Stimulated activated CD4-positive, alpha-beta T cell treated with anti-CD3 and anti-CD28 coated beads, Interleukin-1b, Interleukin-23, amount 100 ng/mL, for 24 hours (primary cell): ENCODE data around the gene LARP4.
"Not testable (repeated sequence)": the region's sequence is repeated elsewhere in the genome, so short reads cannot be mapped to it uniquely, and the experiment has no call there.

Experiments
- DNase-seq, 4 experiments: peaks; one replicate each; pipeline ENCODE4 v3.0.0-alpha.2; 2020; ENCODE audit warnings: low read depth in 4 of 4, low spot score in 1 of 4

LARP4 gene

GRCh38 chr12:50521781-50522180 lies 121.1 kb downstream of the LARP4 start:
- DNase-seq: not testable (repeated sequence)

DNA sequence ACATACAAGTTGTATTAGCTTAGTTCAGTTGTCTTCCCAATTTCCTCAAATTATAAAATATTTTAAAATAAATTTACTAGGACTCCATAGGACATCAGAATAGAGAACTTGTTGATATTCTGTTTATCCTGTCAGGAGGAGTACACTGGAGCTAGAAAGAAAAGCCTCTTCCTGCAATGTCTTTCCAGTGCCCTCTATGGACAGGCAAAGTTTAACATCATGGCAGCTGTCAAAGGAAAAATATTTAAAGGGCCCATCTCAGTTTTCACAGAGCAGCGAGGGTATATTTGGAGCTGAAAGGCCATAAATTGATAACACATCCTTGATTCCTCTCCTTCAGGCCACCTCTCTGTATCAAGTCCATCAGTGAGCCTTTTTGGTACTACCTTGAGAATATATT lies 123.1 kb downstream of the LARP4 start:
- DNase-seq: no peak

GRCh38 chr12:50524621-50525020 lies 123.9 kb downstream of the LARP4 start:
- no peak for DNase-seq

GRCh38 chr12:50525422-50525821 lies 124.7 kb downstream of the LARP4 start:
- DNase-seq: no peak

GRCh38 chr12:50527359-50527726 lies 126.7 kb downstream of the LARP4 start:
- DNase-seq: no peak

DNA sequence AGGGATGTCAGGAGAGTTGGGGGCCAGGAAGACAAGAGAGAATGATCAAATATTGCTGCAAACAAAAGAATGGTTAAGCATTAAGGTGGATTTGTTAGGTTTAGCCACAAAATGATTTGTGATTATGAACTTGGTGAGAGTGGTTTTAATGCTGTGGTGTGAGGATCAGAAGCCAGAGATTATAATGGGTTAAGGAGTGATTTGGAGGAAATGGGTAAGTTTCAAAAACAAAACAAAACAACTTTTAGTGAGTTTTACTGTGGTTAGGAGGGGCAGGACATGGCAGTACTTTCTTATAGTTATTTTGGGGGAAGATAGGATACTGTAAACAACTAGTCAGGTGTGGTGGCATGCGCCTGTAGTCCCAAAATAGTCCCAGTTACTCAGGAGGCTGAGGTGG lies 128.1 kb downstream of the LARP4 start:
- no peak for DNase-seq

DNA sequence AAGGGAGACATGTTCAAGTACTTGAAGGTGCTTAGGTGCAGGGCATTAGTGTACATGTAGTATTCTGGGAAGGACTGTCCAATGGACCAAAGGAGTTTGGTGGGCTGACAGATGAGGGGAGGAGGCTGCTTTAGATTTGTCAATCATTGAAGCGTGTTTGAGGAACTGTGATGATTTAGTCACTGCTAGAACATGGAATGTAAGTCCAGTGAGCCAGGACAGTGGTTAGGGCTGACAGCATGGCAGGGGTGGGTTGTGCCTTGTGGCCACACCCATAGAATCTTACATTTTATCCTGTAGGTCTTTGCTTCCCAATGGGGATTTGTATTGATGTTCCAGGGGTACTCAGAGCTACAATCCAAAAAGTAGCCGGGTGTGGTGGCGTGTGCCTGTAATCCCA lies 128.7 kb downstream of the LARP4 start:
- no peak for DNase-seq
